Neural cell (in vitro differentiated cells): ENCODE results near the gene ATP11A.

ENCODE experiments used
- EZH2 ChIP-seq: fragments of 200-600, 300-800 bp; shearing (Covaris generic), sonication (generic); IDR thresholded peaks from 2 replicates; pipeline ENCODE4 v1.6.1; 2014; ENCODE audit warnings: antibody characterized with exemption, low read length, borderline replicate concordance, mild to moderate bottlenecking; ENCODE audit not compliant: insufficient read depth, poor library complexity, severe bottlenecking
- POLR2AphosphoS5 ChIP-seq: IDR thresholded peaks from 2 replicates; pipeline ENCODE4 v1.6.1; 2012
- SMC3 ChIP-seq: fragments of 450-650 bp; conservative IDR thresholded peaks from 2 replicates; pipeline ENCODE4 v1.6.1; 2014; ENCODE audit warnings: antibody characterized with exemption, mild to moderate bottlenecking, moderate library complexity; ENCODE audit not compliant: poor library complexity
- TAF1 ChIP-seq: IDR thresholded peaks from 2 replicates; pipeline ENCODE4 v1.6.1; 2012; ENCODE audit warnings: low read depth
- TF ChIP-seq, protein P1 (sequence below): fragments of 450-650 bp; IDR thresholded peaks from 2 replicates; pipeline ENCODE4 v1.5.1; 2014; ENCODE audit warnings: antibody characterized with exemption, mild to moderate bottlenecking, moderate library complexity; ENCODE audit not compliant: poor library complexity, severe bottlenecking

GRCh38 chr13:112857914-112858490 is 168.2 kb downstream of the ATP11A start:
- TF ChIP-seq, protein P1, sequence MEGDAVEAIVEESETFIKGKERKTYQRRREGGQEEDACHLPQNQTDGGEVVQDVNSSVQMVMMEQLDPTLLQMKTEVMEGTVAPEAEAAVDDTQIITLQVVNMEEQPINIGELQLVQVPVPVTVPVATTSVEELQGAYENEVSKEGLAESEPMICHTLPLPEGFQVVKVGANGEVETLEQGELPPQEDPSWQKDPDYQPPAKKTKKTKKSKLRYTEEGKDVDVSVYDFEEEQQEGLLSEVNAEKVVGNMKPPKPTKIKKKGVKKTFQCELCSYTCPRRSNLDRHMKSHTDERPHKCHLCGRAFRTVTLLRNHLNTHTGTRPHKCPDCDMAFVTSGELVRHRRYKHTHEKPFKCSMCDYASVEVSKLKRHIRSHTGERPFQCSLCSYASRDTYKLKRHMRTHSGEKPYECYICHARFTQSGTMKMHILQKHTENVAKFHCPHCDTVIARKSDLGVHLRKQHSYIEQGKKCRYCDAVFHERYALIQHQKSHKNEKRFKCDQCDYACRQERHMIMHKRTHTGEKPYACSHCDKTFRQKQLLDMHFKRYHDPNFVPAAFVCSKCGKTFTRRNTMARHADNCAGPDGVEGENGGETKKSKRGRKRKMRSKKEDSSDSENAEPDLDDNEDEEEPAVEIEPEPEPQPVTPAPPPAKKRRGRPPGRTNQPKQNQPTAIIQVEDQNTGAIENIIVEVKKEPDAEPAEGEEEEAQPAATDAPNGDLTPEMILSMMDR: no peak
- no peak for TF ChIP-seq SMC3
- TF ChIP-seq TAF1: no peak
- TF ChIP-seq EZH2: no peak
- TF ChIP-seq POLR2AphosphoS5: no peak
